Measurements from ENCODE around the gene GRIN1. TPM values are rescaled to one million over a fixed set of nuclear protein-coding genes. Genes with fewer than 3 reads are reported as not detected.

The GRIN1 gene
- total and polyA plus RNA-seq, 2 of the 13 experiments (the other 11 are each of a cell fraction or from before 2014, with no cell fraction given): 0.13 TPM; not detected in 1

GRCh38 chr9:137200311-137201204 lies 61.6 kb downstream of the GRIN1 start, which contains the start of gene TPRN (continued):
- TF ChIP-seq USF2 (IDR thresholded peaks at IDR 0.05; ENCODE audit: low read depth, low read length): no peak
- TF ChIP-seq USF2 (CRISPR knock-in tag; IDR thresholded peaks at IDR 0.05; ENCODE audit: borderline replicate concordance): no peak
- TF ChIP-seq ZBTB14 (CRISPR knock-in tag; IDR thresholded peaks at IDR 0.05): peak; percentile 13; the same call in 1 of the 2 replicates
- peak; percentile 94 for TF ChIP-seq PATZ1 (CRISPR knock-in tag; IDR thresholded peaks at IDR 0.05)
- peak; percentile 76; the same call in 1 of the 2 replicates for TF ChIP-seq ZNF441 (CRISPR knock-in tag; IDR thresholded peaks at IDR 0.05; ENCODE audit: borderline replicate concordance)
- no peak; the same call in none of the 2 replicates for TF ChIP-seq KDM4B (CRISPR knock-in tag; IDR thresholded peaks at IDR 0.05)
- peak; percentile 66 for TF ChIP-seq SRSF1 (optimal IDR thresholded peaks at IDR 0.05; ENCODE audit: low read depth, low read length)
- TF ChIP-seq ZNF251 (CRISPR knock-in tag; IDR thresholded peaks at IDR 0.05): 0 out of 2 replicates have a peak, but pooled peaks have one; percentile 37
- no peak; the same call in 1 of the 2 replicates for TF ChIP-seq KLF11 (CRISPR knock-in tag; IDR thresholded peaks at IDR 0.05)
- TF ChIP-seq ERF (CRISPR knock-in tag; IDR thresholded peaks at IDR 0.05): peak; percentile 90
- no peak for TF ChIP-seq MYNN (CRISPR knock-in tag; IDR thresholded peaks at IDR 0.05; ENCODE audit: low read depth)
- TF ChIP-seq HNF4A (CRISPR knock-in tag; IDR thresholded peaks at IDR 0.05): peak; percentile 96
- no peak; the same call in none of the 2 replicates for TF ChIP-seq IRF9 (CRISPR knock-in tag; IDR thresholded peaks at IDR 0.05; ENCODE audit: borderline replicate concordance)
- TF ChIP-seq SP5 (CRISPR knock-in tag; IDR thresholded peaks at IDR 0.05; ENCODE audit: borderline replicate concordance, low read depth): peak; percentile 50; the same call in 1 of the 2 replicates
- TF ChIP-seq ZNF614 (CRISPR knock-in tag; IDR thresholded peaks at IDR 0.05; ENCODE audit: borderline replicate concordance): peak; percentile 88; the same call in 1 of the 2 replicates
- no peak for TF ChIP-seq TIGD3 (CRISPR knock-in tag; IDR thresholded peaks at IDR 0.05; ENCODE audit: borderline replicate concordance)
- no peak for TF ChIP-seq CERS6 (CRISPR knock-in tag; IDR thresholded peaks at IDR 0.05)

All from HepG2 (cell line).